Measurements from ENCODE around the gene FRY.

FRY gene

GRCh38 chr13:32248801-32249200, 217.2 kb downstream of the FRY start:
- Histone ChIP-seq H3K9ac (ENCODE audit: low read length) (no peak overlapping the region), H3K36me3 (ENCODE audit: insufficient read depth, low read length) (peaks cover 22% of the 10 kb centered on the region), H3K4me1 (ENCODE audit: insufficient read depth, low read length) (peaks cover 21% of the 10 kb centered on the region), H3K27me3 (ENCODE audit: control insufficient read depth in 1 of 2, insufficient read depth in 2 of 2, low read length in 2 of 2) (no peaks in the 10 kb centered on the region), H3K9me3 (ENCODE audit: low read length) (no peaks in the 10 kb centered on the region), H3K27ac (ENCODE audit: low read depth, low read length) (no peak overlapping the region), H3K4me3 (ENCODE audit: low read depth in 1 of 2, low read length in 2 of 2) (no peak overlapping the region)

GRCh38 chr13:32252812-32253438, 221.4 kb downstream of the FRY start:
- Histone ChIP-seq H3K4me3 (ENCODE audit: low read depth in 1 of 2, low read length in 2 of 2) (no peak overlapping the region), H3K27ac (ENCODE audit: low read depth, low read length) (peak overlapping the region; percentile 77), H3K27me3 (ENCODE audit: control insufficient read depth in 1 of 2, insufficient read depth in 2 of 2, low read length in 2 of 2) (no peaks in the 10 kb centered on the region), H3K36me3 (ENCODE audit: insufficient read depth, low read length) (peaks cover 26% of the 10 kb centered on the region), H3K4me1 (ENCODE audit: insufficient read depth, low read length) (peaks cover 13% of the 10 kb centered on the region), H3K9me3 (ENCODE audit: low read length) (no peaks in the 10 kb centered on the region), H3K9ac (ENCODE audit: low read length) (no peak overlapping the region)

GRCh38 chr13:32253911-32254399, 222.4 kb downstream of the FRY start:
- H3K4me3 ChIP-seq (ENCODE audit: low read depth in 1 of 2, low read length in 2 of 2): peak overlapping the region; percentile 4 to 52
- H3K4me1 ChIP-seq (ENCODE audit: insufficient read depth, low read length): peaks cover 14% of the 10 kb centered on the region

GRCh38 chr13:32254416-32254815, 222.8 kb downstream of the FRY start:
- Histone ChIP-seq H3K9ac (ENCODE audit: low read length) (peak overlapping the region; percentile 7), H3K9me3 (ENCODE audit: low read length) (no peaks in the 10 kb centered on the region), H3K4me3 (ENCODE audit: low read depth in 1 of 2, low read length in 2 of 2) (peak overlapping the region; percentile 4 to 52), H3K27me3 (ENCODE audit: control insufficient read depth in 1 of 2, insufficient read depth in 2 of 2, low read length in 2 of 2) (no peaks in the 10 kb centered on the region), H3K27ac (ENCODE audit: low read depth, low read length) (peak overlapping the region; percentile 77), H3K4me1 (ENCODE audit: insufficient read depth, low read length) (peaks cover 19% of the 10 kb centered on the region), H3K36me3 (ENCODE audit: insufficient read depth, low read length) (peaks cover 23% of the 10 kb centered on the region)

More at GRCh38 chr13:32253911-32254399, 222.4 kb downstream of the FRY start:
- Histone ChIP-seq H3K27ac (ENCODE audit: low read depth, low read length) (peak overlapping the region; percentile 77), H3K9me3 (ENCODE audit: low read length) (no peaks in the 10 kb centered on the region), H3K9ac (ENCODE audit: low read length) (peak overlapping the region; percentile 7), H3K27me3 (ENCODE audit: control insufficient read depth in 1 of 2, insufficient read depth in 2 of 2, low read length in 2 of 2) (no peaks in the 10 kb centered on the region), H3K36me3 (ENCODE audit: insufficient read depth, low read length) (peaks cover 26% of the 10 kb centered on the region)

GRCh38 chr13:32254916-32255723, 223.5 kb downstream of the FRY start:
- Histone ChIP-seq H3K27me3 (ENCODE audit: control insufficient read depth in 1 of 2, insufficient read depth in 2 of 2, low read length in 2 of 2) (no peaks in the 10 kb centered on the region), H3K9ac (ENCODE audit: low read length) (peak overlapping the region; percentile 7), H3K36me3 (ENCODE audit: insufficient read depth, low read length) (peaks cover 16% of the 10 kb centered on the region), H3K4me1 (ENCODE audit: insufficient read depth, low read length) (peaks cover 20% of the 10 kb centered on the region), H3K4me3 (ENCODE audit: low read depth in 1 of 2, low read length in 2 of 2) (peak overlapping the region in 1 of 2 donors; percentile 52), H3K9me3 (ENCODE audit: low read length) (no peaks in the 10 kb centered on the region), H3K27ac (ENCODE audit: low read depth, low read length) (peak overlapping the region; percentile 77)

GRCh38 chr13:32255724-32256109, 224.1 kb downstream of the FRY start:
- peaks cover 10% of the 10 kb centered on the region for H3K36me3 ChIP-seq (ENCODE audit: insufficient read depth, low read length)
- H3K4me3 ChIP-seq (ENCODE audit: low read depth in 1 of 2, low read length in 2 of 2): peak overlapping the region in 1 of 2 donors; percentile 52
- H3K27me3 ChIP-seq (ENCODE audit: control insufficient read depth in 1 of 2, insufficient read depth in 2 of 2, low read length in 2 of 2): no peaks in the 10 kb centered on the region
- no peaks in the 10 kb centered on the region for H3K9me3 ChIP-seq (ENCODE audit: low read length)
- peak overlapping the region; percentile 77 for H3K27ac ChIP-seq (ENCODE audit: low read depth, low read length)
- peaks cover 24% of the 10 kb centered on the region for H3K4me1 ChIP-seq (ENCODE audit: insufficient read depth, low read length)
- no peak overlapping the region for H3K9ac ChIP-seq (ENCODE audit: low read length)

- H3K9me3 ChIP-seq (ENCODE audit: low read length): no peaks in the 10 kb centered on the region
- H3K27ac ChIP-seq (ENCODE audit: low read depth, low read length): no peak overlapping the region
- H3K4me1 ChIP-seq (ENCODE audit: insufficient read depth, low read length): peaks cover 29% of the 10 kb centered on the region
- no peak overlapping the region for H3K4me3 ChIP-seq (ENCODE audit: low read depth in 1 of 2, low read length in 2 of 2)
- H3K9ac ChIP-seq (ENCODE audit: low read length): no peak overlapping the region
- H3K36me3 ChIP-seq (ENCODE audit: insufficient read depth, low read length): peaks cover 10% of the 10 kb centered on the region
- no peaks in the 10 kb centered on the region for H3K27me3 ChIP-seq (ENCODE audit: control insufficient read depth in 1 of 2, insufficient read depth in 2 of 2, low read length in 2 of 2)
Observed at GRCh38 chr13:32256243-32256642, 224.7 kb downstream of the FRY start.

- no peak overlapping the region for H3K9ac ChIP-seq (ENCODE audit: low read length)
- no peaks in the 10 kb centered on the region for H3K27me3 ChIP-seq (ENCODE audit: control insufficient read depth in 1 of 2, insufficient read depth in 2 of 2, low read length in 2 of 2)
- no peak overlapping the region for H3K4me3 ChIP-seq (ENCODE audit: low read depth in 1 of 2, low read length in 2 of 2)
- H3K4me1 ChIP-seq (ENCODE audit: insufficient read depth, low read length): peaks cover 41% of the 10 kb centered on the region
- H3K9me3 ChIP-seq (ENCODE audit: low read length): no peaks in the 10 kb centered on the region
- H3K36me3 ChIP-seq (ENCODE audit: insufficient read depth, low read length): peaks cover 20% of the 10 kb centered on the region
- no peak overlapping the region for H3K27ac ChIP-seq (ENCODE audit: low read depth, low read length)
Observed at GRCh38 chr13:32257649-32258048, 226.1 kb downstream of the FRY start.

- Histone ChIP-seq H3K9me3 (ENCODE audit: low read length) (no peaks in the 10 kb centered on the region), H3K4me1 (ENCODE audit: insufficient read depth, low read length) (peaks cover 36% of the 10 kb centered on the region), H3K27ac (ENCODE audit: low read depth, low read length) (no peak overlapping the region)
Observed at GRCh38 chr13:32259116-32259515, 227.5 kb downstream of the FRY start.

GRCh38 chr13:32261567-32261966, 230.0 kb downstream of the FRY start:
- Histone ChIP-seq H3K36me3 (ENCODE audit: insufficient read depth, low read length) (peaks cover 39% of the 10 kb centered on the region), H3K4me3 (ENCODE audit: low read depth in 1 of 2, low read length in 2 of 2) (no peak overlapping the region), H3K9me3 (ENCODE audit: low read length) (no peaks in the 10 kb centered on the region), H3K27ac (ENCODE audit: low read depth, low read length) (peak overlapping the region; percentile 59), H3K9ac (ENCODE audit: low read length) (peak overlapping the region; percentile 19), H3K4me1 (ENCODE audit: insufficient read depth, low read length) (peaks cover 41% of the 10 kb centered on the region), H3K27me3 (ENCODE audit: control insufficient read depth in 1 of 2, insufficient read depth in 2 of 2, low read length in 2 of 2) (no peaks in the 10 kb centered on the region)

More at GRCh38 chr13:32259116-32259515, 227.5 kb downstream of the FRY start:
- H3K36me3 ChIP-seq (ENCODE audit: insufficient read depth, low read length): peaks cover 21% of the 10 kb centered on the region
- H3K4me3 ChIP-seq (ENCODE audit: low read depth in 1 of 2, low read length in 2 of 2): no peak overlapping the region
- no peaks in the 10 kb centered on the region for H3K27me3 ChIP-seq (ENCODE audit: control insufficient read depth in 1 of 2, insufficient read depth in 2 of 2, low read length in 2 of 2)
- no peak overlapping the region for H3K9ac ChIP-seq (ENCODE audit: low read length)

GRCh38 chr13:32262165-32262564, 230.6 kb downstream of the FRY start:
- Histone ChIP-seq H3K36me3 (ENCODE audit: insufficient read depth, low read length) (peaks cover 40% of the 10 kb centered on the region), H3K9ac (ENCODE audit: low read length) (peak overlapping the region; percentile 19), H3K9me3 (ENCODE audit: low read length) (no peaks in the 10 kb centered on the region), H3K4me3 (ENCODE audit: low read depth in 1 of 2, low read length in 2 of 2) (no peak overlapping the region), H3K27ac (ENCODE audit: low read depth, low read length) (no peak overlapping the region), H3K4me1 (ENCODE audit: insufficient read depth, low read length) (peaks cover 39% of the 10 kb centered on the region), H3K27me3 (ENCODE audit: control insufficient read depth in 1 of 2, insufficient read depth in 2 of 2, low read length in 2 of 2) (no peaks in the 10 kb centered on the region)
